ENCODE measurements around the gene WDR44. TPM values are rescaled to one million over a fixed set of nuclear protein-coding genes. Genes with fewer than 3 reads are reported as not detected.

WDR44 gene
- total and polyA plus RNA-seq, 5 donors from 2014 or later = 6.4 to 23.5 (median 7.4) TPM

DNA sequence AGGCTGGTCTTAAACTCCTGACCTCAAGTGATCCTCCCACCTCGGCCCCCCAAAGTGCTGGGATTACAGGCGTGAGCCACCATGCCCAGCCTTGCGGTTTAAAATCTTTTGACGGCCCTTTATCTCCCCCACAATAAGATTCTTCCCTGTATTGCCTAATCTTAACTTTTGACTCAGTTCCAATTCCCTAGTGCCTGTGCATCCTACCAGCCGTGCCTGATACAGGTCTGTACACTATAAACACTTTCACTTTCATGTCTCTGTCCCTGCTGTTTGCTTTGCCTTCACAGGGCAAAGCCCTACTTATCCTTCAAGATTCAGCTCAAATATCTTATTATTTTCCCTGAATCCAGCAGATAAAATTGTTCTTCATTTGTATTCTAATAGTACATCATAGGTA is 74.6 kb downstream of the WDR44 start:
- peaks cover 6% of the 10 kb centered on the region for H3K36me3 ChIP-seq (ENCODE audit: control insufficient read depth, insufficient read depth, low read length)
- peak in 1 of 3 donors; percentile 19 for DNase-seq
- H3K4me3 ChIP-seq (ENCODE audit: low read depth, low read length) = no peak overlapping the region
- Mint-ChIP-seq H3K4me3 (no peak overlapping the region), H3K4me1 (peaks cover 12 to 18% (median 13%) of the 10 kb centered on the region in 4 donors), H3K9me3 (peaks cover 0 to 1% (median 0%) of the 10 kb centered on the region in 7 donors), H3K27ac (no peak overlapping the region), H3K27me3 (no peaks in the 10 kb centered on the region), H3K36me3 (peaks cover 6% of the 10 kb centered on the region)
- ATAC-seq (ENCODE audit: low read depth in 2 of 2) = no peak
- H3K4me1 ChIP-seq (ENCODE audit: control insufficient read depth, insufficient read depth, low read length, poor library complexity, severe bottlenecking) = no peaks in the 10 kb centered on the region
- H3K9me3 ChIP-seq (ENCODE audit: control insufficient read depth in 2 of 2, low read length in 2 of 2) = no peaks in the 10 kb centered on the region
- no peak overlapping the region for H3K27ac ChIP-seq (ENCODE audit: insufficient read depth, low read length, poor library complexity, severe bottlenecking)
- H3K27me3 ChIP-seq (ENCODE audit: control insufficient read depth, insufficient read depth, low read length) = no peaks in the 10 kb centered on the region

GRCh38 chrX:118423558-118423957 is 77.7 kb downstream of the WDR44 start:
- Histone ChIP-seq H3K27me3 (ENCODE audit: control insufficient read depth, insufficient read depth, low read length) (no peaks in the 10 kb centered on the region), H3K4me3 (ENCODE audit: low read depth, low read length) (peak overlapping the region; percentile 37), H3K4me1 (ENCODE audit: control insufficient read depth, insufficient read depth, low read length, poor library complexity, severe bottlenecking) (no peaks in the 10 kb centered on the region), H3K9me3 (ENCODE audit: control insufficient read depth in 2 of 2, low read length in 2 of 2) (no peaks in the 10 kb centered on the region), H3K27ac (ENCODE audit: insufficient read depth, low read length, poor library complexity, severe bottlenecking) (no peak overlapping the region), H3K36me3 (ENCODE audit: control insufficient read depth, insufficient read depth, low read length) (peaks cover 10% of the 10 kb centered on the region)
- Mint-ChIP-seq H3K9me3 (peaks cover 0 to 1% (median 0%) of the 10 kb centered on the region in 7 donors), H3K4me1 (peaks cover 7 to 18% (median 10%) of the 10 kb centered on the region in 4 donors), H3K27ac (peak overlapping the region in 1 of 3 donors; percentile 56), H3K4me3 (no peak overlapping the region), H3K36me3 (no peaks in the 10 kb centered on the region), H3K27me3 (no peaks in the 10 kb centered on the region)
- DNase-seq (peak in 1 of 3 donors; percentile 63), ATAC-seq (ENCODE audit: low read depth in 2 of 2) (peak; percentile 39 to 52)

- peaks cover 20% of the 10 kb centered on the region for H3K36me3 Mint-ChIP-seq
- no peaks in the 10 kb centered on the region for H3K9me3 ChIP-seq (ENCODE audit: control insufficient read depth in 2 of 2, low read length in 2 of 2)
- H3K4me3 ChIP-seq (ENCODE audit: low read depth, low read length) = no peak overlapping the region
- no peak for DNase-seq
- H3K27ac Mint-ChIP-seq = no peak overlapping the region
- no peak overlapping the region for H3K4me3 Mint-ChIP-seq
- H3K27me3 ChIP-seq (ENCODE audit: control insufficient read depth, insufficient read depth, low read length) = no peaks in the 10 kb centered on the region
- no peaks in the 10 kb centered on the region for H3K4me1 ChIP-seq (ENCODE audit: control insufficient read depth, insufficient read depth, low read length, poor library complexity, severe bottlenecking)
- no peak for ATAC-seq (ENCODE audit: low read depth in 2 of 2)
- H3K4me1 Mint-ChIP-seq = peaks cover 0 to 4% (median under 1%) of the 10 kb centered on the region in 4 donors
- no peaks in the 10 kb centered on the region for H3K27me3 Mint-ChIP-seq
- no peak overlapping the region for H3K27ac ChIP-seq (ENCODE audit: insufficient read depth, low read length, poor library complexity, severe bottlenecking)
- H3K9me3 Mint-ChIP-seq = peaks cover 0 to 2% (median 0%) of the 10 kb centered on the region in 7 donors
- peaks cover 40% of the 10 kb centered on the region for H3K36me3 ChIP-seq (ENCODE audit: control insufficient read depth, insufficient read depth, low read length)
Measured at GRCh38 chrX:118432799-118433198, 86.9 kb downstream of the WDR44 start.

DNA sequence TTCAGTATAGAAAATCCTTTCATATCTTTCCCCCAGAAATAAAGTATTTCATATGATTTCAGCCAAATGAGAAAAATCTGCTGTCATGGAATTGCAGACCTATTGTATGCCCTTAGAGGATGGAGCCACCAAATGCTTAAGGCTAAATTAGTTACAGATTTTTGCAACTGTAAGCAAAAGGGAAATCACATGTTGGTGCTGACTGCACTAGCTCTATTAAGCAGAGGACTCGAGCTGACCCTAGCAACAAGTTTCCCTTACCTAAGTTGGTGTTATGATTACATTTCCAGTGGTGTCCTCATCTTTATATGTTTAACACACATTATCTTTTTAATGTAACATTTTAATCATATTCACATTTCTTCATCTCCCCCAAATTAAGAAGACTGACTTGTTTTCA is 91.4 kb downstream of the WDR44 start:
- H3K4me3 Mint-ChIP-seq = no peak overlapping the region
- Histone ChIP-seq H3K4me1 (ENCODE audit: control insufficient read depth, insufficient read depth, low read length, poor library complexity, severe bottlenecking) (no peaks in the 10 kb centered on the region), H3K9me3 (ENCODE audit: control insufficient read depth in 2 of 2, low read length in 2 of 2) (no peaks in the 10 kb centered on the region), H3K27me3 (ENCODE audit: control insufficient read depth, insufficient read depth, low read length) (no peaks in the 10 kb centered on the region), H3K4me3 (ENCODE audit: low read depth, low read length) (no peak overlapping the region), H3K36me3 (ENCODE audit: control insufficient read depth, insufficient read depth, low read length) (peaks cover 36% of the 10 kb centered on the region), H3K27ac (ENCODE audit: insufficient read depth, low read length, poor library complexity, severe bottlenecking) (no peak overlapping the region)
- H3K27me3 Mint-ChIP-seq = no peaks in the 10 kb centered on the region
- no peak for ATAC-seq (ENCODE audit: low read depth in 2 of 2)
- DNase-seq = no peak
- H3K27ac Mint-ChIP-seq = no peak overlapping the region
- peaks cover 13% of the 10 kb centered on the region for H3K36me3 Mint-ChIP-seq
- H3K4me1 Mint-ChIP-seq = no peaks in the 10 kb centered on the region
- no peaks in the 10 kb centered on the region for H3K9me3 Mint-ChIP-seq

- Histone ChIP-seq H3K27ac (ENCODE audit: insufficient read depth, low read length, poor library complexity, severe bottlenecking) (no peak overlapping the region), H3K9me3 (ENCODE audit: control insufficient read depth in 2 of 2, low read length in 2 of 2) (no peaks in the 10 kb centered on the region), H3K27me3 (ENCODE audit: control insufficient read depth, insufficient read depth, low read length) (no peaks in the 10 kb centered on the region), H3K4me3 (ENCODE audit: low read depth, low read length) (no peak overlapping the region), H3K36me3 (ENCODE audit: control insufficient read depth, insufficient read depth, low read length) (peaks cover 31% of the 10 kb centered on the region), H3K4me1 (ENCODE audit: control insufficient read depth, insufficient read depth, low read length, poor library complexity, severe bottlenecking) (no peaks in the 10 kb centered on the region)
- no peaks in the 10 kb centered on the region for H3K27me3 Mint-ChIP-seq
- no peak overlapping the region for H3K27ac Mint-ChIP-seq
- H3K36me3 Mint-ChIP-seq = peaks cover 8% of the 10 kb centered on the region
- no peaks in the 10 kb centered on the region for H3K9me3 Mint-ChIP-seq
- H3K4me1 Mint-ChIP-seq = no peaks in the 10 kb centered on the region
- no peak overlapping the region for H3K4me3 Mint-ChIP-seq
- DNase-seq = no peak
- no peak for ATAC-seq (ENCODE audit: low read depth in 2 of 2)
Measured at GRCh38 chrX:118448273-118448783, 102.4 kb downstream of the WDR44 start.

DNA sequence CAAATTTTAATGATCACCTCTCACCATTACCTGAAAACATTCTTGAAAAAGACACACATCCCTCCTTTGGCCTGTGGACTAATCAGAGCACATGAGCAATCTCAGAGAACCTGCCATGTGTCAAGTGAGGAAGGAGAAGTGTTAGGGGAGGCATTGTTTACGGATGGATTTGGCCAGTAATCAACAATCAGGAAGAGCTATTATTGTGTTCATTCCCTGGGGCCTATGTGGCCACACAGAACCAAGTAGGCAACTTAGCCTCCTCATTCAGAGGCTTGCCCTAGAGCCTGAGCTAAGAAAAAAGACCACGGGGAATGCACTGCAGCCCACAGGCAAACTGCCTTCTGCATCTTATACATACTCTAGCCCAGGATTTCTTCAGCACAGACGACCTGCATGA is 109.1 kb downstream of the WDR44 start:
- Mint-ChIP-seq H3K27me3 (no peaks in the 10 kb centered on the region), H3K9me3 (no peaks in the 10 kb centered on the region), H3K27ac (no peak overlapping the region), H3K4me1 (peaks cover 0 to 5% (median 2%) of the 10 kb centered on the region in 4 donors), H3K36me3 (peaks cover 3% of the 10 kb centered on the region), H3K4me3 (no peak overlapping the region)
- no peak overlapping the region for H3K27ac ChIP-seq (ENCODE audit: insufficient read depth, low read length, poor library complexity, severe bottlenecking)
- no peaks in the 10 kb centered on the region for H3K9me3 ChIP-seq (ENCODE audit: control insufficient read depth in 2 of 2, low read length in 2 of 2)
- H3K36me3 ChIP-seq (ENCODE audit: control insufficient read depth, insufficient read depth, low read length) = peaks cover 6% of the 10 kb centered on the region
- no peaks in the 10 kb centered on the region for H3K4me1 ChIP-seq (ENCODE audit: control insufficient read depth, insufficient read depth, low read length, poor library complexity, severe bottlenecking)
- DNase-seq = no peak
- no peaks in the 10 kb centered on the region for H3K27me3 ChIP-seq (ENCODE audit: control insufficient read depth, insufficient read depth, low read length)
- no peak for ATAC-seq (ENCODE audit: low read depth in 2 of 2)
- no peak overlapping the region for H3K4me3 ChIP-seq (ENCODE audit: low read depth, low read length)

- Mint-ChIP-seq H3K27me3 (no peaks in the 10 kb centered on the region), H3K4me3 (no peak overlapping the region), H3K36me3 (no peaks in the 10 kb centered on the region), H3K4me1 (peaks cover 0 to 5% (median 2%) of the 10 kb centered on the region in 4 donors), H3K9me3 (no peaks in the 10 kb centered on the region), H3K27ac (peak overlapping the region in 1 of 3 donors; percentile 77)
- no peaks in the 10 kb centered on the region for H3K27me3 ChIP-seq (ENCODE audit: control insufficient read depth, insufficient read depth, low read length)
- no peaks in the 10 kb centered on the region for H3K9me3 ChIP-seq (ENCODE audit: control insufficient read depth in 2 of 2, low read length in 2 of 2)
- H3K4me3 ChIP-seq (ENCODE audit: low read depth, low read length) = no peak overlapping the region
- no peaks in the 10 kb centered on the region for H3K4me1 ChIP-seq (ENCODE audit: control insufficient read depth, insufficient read depth, low read length, poor library complexity, severe bottlenecking)
- DNase-seq (peak in 2 of 3 donors; percentile 39 to 50), ATAC-seq (ENCODE audit: low read depth in 2 of 2) (peak in 1 of 2 donors; percentile 52)
- no peak overlapping the region for H3K27ac ChIP-seq (ENCODE audit: insufficient read depth, low read length, poor library complexity, severe bottlenecking)
- H3K36me3 ChIP-seq (ENCODE audit: control insufficient read depth, insufficient read depth, low read length) = no peaks in the 10 kb centered on the region
Measured at GRCh38 chrX:118459494-118459893, 113.6 kb downstream of the WDR44 start.

GRCh38 chrX:118464501-118464900 is 118.6 kb downstream of the WDR44 start:
- Mint-ChIP-seq H3K27ac (no peak overlapping the region), H3K9me3 (no peaks in the 10 kb centered on the region), H3K27me3 (no peaks in the 10 kb centered on the region), H3K36me3 (no peaks in the 10 kb centered on the region), H3K4me1 (peaks cover 0 to 3% (median under 1%) of the 10 kb centered on the region in 4 donors), H3K4me3 (no peak overlapping the region)
- Histone ChIP-seq H3K36me3 (ENCODE audit: control insufficient read depth, insufficient read depth, low read length) (no peaks in the 10 kb centered on the region), H3K9me3 (ENCODE audit: control insufficient read depth in 2 of 2, low read length in 2 of 2) (no peaks in the 10 kb centered on the region), H3K27me3 (ENCODE audit: control insufficient read depth, insufficient read depth, low read length) (no peaks in the 10 kb centered on the region), H3K4me3 (ENCODE audit: low read depth, low read length) (no peak overlapping the region), H3K27ac (ENCODE audit: insufficient read depth, low read length, poor library complexity, severe bottlenecking) (no peak overlapping the region), H3K4me1 (ENCODE audit: control insufficient read depth, insufficient read depth, low read length, poor library complexity, severe bottlenecking) (no peaks in the 10 kb centered on the region)
- ATAC-seq (ENCODE audit: low read depth in 2 of 2) (no peak), DNase-seq (no peak)
